ENCODE results near the gene APBA2.
A peak's percentile ranks its signal among the peaks of the same experiment; 100 is the strongest.
"Not testable (repeated sequence)": the region's sequence is repeated elsewhere in the genome, so short reads cannot be mapped to it uniquely, and the experiment has no call there.

The APBA2 gene

DNA sequence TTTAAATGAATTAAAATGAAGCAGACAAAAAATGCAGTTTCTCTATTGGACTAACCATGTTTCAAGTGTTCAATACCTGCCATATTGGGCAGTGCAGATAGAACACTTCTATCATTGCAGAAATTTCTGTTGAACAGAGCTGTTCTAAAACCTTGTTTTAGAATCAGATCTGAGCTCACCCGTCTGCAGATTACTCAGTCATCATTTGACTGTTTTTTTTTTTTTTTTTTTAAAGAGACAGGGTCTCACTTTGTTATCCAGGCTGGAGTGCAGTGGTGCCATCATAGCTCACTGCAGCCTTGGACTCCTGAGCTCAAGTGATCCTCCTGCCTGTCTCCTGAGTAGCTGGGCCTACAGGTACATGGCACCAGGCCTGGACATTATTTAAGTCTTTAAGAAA lies 128.7 kb downstream of the APBA2 start:
- DNase-seq = no peak

DNA sequence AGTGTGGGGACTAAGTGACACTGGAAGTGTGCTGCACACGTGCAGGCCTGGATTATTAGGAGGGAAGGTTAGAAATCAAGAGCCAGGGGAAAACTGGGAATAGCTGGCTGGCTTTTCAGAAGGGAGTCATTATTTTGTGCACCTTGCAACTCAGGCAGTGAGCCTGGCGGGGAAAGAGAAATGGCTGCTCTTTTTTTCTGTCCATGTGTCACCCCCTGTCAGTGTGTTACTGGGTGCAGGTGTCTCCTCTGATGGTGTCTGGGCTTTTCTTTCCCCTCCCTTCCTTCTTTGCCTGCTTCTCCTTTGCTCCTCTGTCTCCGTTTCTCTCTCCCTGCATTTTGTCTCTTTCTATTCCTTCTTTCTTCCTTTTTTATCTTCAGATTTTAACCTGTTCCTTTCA lies 130.7 kb downstream of the APBA2 start:
- no peak for DNase-seq

- no peak for DNase-seq
These were observed 132.5 kb downstream of the APBA2 start for GRCh38 chr15:29018120-29018805.

DNA sequence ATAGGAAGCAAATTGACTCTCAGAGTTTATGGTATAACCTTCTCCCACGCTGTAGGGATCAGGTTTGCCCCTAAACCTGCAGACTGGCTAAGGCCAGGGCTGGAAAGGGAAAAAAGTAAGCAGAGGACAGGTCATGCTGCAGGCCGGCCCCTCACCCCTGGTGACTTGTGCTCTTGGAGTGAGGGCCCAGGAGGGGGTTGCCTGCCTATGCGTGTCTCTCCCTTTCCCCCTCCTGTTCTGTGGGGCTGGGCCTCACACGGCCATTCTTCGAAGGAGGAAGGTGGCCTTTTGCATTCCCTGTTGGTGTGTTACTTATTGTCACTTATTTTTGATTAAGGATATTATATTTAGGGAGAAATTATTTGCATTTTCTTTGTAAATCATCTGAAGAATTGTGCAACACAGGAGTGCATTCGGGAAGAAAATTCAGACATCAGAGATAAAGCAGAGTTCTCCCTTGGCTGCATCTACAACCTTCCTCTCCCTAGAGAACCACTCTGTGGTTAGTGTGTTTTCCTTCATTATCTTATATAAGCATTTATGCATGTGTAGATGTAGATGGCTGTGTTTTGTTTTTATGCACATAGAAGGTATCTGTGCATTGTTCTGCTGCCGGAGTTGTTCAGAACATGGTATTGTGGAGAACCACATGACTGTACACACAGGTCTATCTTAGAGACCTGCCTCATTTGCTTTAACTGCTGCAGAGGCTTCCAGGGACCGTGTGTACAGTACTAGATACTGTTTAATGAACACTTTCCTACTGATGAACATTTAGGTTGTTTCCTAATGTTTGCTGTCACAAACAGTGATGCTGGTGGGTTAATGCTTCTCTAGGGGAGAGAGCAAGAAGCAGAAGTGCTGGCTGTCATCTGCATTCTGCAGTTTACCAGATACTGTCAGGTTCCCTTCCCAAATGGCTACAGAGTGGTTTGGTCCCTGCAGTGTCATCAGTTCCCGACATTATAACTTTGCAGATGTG lies 133.5 kb downstream of the APBA2 start:
- no peak for DNase-seq

DNA sequence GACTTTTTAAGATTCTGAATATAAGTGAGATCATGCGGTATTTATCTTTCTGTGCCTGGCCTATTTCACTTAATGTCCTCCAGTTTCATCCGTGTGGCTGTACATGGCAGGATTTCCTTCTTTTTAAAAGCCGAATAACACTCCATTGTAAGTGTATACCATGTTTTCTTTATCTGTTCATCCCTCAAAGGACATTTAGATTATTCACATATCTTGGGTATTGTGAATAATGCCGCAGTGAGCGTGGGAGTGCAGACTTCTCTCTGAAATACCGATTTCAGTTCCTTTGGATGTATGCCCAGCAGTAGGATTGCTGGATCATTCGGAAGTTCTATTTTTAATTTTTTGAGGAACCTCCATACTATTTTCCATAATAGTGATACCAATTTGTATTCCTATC lies 136.1 kb downstream of the APBA2 start:
- DNase-seq = no peak

DNA sequence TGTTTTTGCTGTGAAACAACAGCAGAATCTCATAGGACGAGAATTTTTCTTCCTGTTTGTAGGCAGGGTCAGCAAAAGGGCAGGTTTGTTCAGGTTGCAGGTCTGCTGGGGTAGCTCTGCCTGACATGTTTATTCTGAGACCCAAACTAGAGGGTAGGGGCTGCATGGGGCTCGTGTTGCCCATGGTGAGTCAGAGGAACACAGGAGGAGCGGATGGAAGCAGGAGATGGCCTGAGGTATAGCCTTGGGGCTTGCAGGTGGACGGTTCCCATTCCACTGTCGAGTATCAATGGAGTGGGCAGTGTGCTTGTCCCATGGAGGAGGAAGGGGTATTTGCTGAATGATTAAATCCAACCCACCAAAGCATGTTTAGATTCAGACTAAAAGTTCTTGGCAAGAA lies 138.9 kb downstream of the APBA2 start:
- DNase-seq = no peak

GRCh38 chr15:29025411-29025810 lies 139.6 kb downstream of the APBA2 start:
- DNase-seq = not testable (repeated sequence)

GRCh38 chr15:29028158-29028557 lies 142.4 kb downstream of the APBA2 start:
- DNase-seq = not testable (repeated sequence)

DNA sequence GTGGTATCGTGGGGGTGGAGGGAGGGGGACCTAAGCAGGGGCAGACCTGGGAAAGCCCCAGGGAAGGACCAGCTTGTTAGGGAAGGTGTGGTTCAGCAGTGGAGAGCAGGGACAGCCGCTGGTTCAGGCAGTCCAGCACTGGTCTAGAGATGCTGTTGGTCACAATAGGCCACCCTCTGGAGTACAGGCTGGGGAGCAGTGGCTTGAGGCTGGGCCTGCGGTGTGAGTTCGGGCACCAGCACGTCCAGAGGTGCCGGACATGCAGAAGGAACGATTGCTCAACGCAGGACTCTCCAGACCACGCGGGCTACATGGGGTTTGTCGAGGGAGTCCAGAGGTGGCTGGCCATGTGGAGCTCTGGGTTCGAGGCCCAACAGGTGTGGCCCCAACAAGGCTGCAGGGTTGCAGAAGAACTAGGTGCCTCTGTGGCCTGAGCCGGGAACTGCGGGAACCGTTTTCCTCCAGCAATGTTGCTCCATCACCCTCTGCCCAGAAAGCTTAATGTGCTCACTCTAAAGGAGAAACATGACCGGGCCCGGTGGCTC lies 143.9 kb downstream of the APBA2 start:
- DNase-seq = no peak

- no peak for DNase-seq
These were observed 145.9 kb downstream of the APBA2 start for GRCh38 chr15:29031502-29032228.

DNA sequence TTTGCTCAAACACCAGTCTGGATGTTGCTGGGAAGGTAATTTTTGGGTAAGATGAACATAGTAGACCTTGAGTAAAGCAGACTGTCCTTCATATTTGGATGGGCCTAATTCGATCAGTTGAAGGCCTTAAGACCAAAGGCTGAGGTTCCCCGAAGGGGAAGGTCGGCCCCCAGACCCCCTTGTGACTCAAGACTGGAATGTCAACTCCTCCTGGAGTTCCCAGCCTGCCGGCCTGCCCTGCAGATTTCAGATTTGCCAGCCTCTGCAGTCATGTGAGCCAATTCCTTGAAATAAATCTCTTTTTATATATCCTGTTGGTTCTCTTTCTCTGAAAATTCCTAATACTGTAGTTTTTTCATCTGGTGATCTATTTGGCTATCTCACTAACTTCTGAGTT lies 146.5 kb downstream of the APBA2 start:
- no peak for DNase-seq

GRCh38 chr15:29032751-29033150 lies 147.0 kb downstream of the APBA2 start:
- DNase-seq = no peak

- DNase-seq = no peak
These were observed 148.4 kb downstream of the APBA2 start for GRCh38 chr15:29034151-29034550.

DNA sequence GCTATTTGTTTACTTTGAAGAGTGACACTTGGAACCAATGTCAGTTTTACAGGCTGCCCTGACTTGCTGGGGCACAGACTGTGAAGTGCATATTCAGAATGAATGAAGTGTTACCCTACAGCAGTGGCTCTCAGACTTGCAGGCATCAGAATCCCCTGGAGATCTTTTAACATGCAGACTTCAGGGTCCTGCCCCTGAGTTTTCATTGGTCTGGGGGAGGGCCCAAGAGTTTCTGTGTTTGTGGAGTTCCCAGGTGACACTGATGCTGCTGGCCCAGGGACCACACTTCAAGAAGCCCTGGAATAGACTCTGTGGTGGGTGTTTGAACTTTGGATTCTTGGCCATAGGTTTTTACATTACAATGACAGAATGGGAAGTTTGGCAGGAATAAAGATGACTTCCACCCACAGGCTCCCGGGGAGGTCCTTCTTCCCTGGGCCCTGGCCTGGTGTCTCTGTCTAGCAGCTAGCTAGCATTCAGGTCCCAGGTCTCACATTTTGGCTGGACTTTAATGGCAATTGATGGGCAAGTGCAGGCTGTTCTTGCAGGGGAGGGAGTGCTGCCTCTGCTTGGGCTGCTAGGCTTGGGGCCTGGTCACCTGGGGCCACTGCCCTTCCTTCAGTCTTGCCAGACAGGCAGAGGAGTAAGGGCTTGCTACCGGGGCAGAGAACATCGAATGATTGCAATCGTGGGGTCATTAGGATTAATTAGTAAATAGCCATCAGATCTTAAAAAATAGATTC lies 149.0 kb downstream of the APBA2 start:
- DNase-seq = no peak

DNA sequence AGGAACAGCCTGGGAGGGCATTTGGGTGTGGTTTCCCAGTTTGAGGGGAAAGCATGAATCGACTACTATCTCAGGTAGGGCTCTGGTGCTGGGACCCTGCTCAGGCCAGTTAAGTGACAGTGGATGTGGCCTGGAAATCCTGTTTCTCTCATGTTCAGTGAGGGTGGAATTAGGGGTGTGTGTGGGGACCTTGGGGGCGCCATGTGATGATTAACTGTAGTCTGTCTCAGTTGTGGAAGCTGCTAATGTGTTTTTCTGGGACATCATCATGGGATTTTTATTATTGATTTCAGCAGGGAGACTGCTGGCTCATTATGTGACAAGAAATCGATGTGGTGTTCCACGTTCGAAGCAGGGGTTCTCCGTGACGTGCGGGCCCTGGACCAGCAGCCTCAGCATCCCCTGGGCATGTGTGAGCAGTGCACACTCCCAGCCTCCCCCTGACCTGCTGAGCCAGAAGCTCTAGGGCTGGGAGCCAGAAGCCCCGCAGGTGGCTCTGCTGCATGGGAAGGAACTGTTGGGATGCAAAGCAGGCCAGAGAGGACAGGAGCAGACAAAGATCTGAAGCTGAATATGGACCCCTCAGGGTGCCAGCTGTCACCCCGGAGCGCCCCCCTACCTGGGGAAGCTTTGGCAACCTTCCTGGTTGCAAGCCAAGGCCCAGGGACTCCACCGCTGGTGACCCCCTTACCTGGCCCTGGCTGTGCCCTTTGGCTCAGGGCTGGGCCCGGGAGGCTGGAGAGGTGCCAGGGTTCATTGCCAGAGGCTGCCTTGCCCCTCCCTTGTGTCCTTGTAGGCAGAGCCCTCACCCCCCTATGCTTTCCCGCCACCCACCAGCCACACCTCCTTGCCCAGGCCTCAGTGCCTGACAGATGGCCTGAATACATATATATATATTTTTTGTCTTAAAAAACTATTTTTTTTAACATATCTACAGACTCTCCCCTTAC lies 149.8 kb downstream of the APBA2 start:
- DNase-seq = no peak

DNA sequence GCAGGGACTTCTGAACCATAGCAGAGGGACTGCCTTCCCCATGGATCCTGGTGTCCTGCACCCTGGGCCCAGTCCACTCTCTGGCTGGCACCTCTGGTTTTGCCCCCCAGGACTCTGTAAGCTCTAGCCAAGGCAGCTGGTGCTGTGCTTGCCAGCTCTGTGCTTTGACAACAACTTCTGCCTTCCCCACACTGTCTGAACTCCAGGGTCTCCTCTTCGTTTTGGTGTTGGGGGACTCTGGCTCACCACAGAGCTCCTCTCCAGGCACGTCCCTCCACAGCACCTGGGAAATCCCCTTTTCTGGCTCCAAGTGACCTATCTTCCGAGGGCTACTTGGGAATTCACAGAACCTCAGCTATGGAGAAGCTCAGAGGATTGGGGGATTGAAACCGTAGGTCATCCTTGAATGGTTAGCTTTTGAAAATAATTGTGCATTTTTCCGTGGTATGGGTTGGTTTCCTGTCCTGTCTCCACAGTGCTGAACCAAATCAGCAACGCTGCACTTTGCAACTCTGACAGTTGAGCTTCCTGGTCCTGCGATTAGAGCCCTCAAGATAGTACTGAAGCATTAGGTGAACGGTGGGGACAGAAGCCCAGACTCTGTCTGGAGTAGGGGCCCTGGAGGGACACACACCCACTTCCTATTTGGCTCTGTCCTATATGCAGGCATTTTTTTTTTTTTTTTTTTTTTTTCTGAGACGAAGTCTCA lies 152.4 kb downstream of the APBA2 start:
- no peak for DNase-seq

GRCh38 chr15:29039466-29040369 lies 153.9 kb downstream of the APBA2 start:
- DNase-seq = no peak

- DNase-seq = peak; percentile 88
These were observed 154.6 kb downstream of the APBA2 start for GRCh38 chr15:29040370-29040751.

DNA sequence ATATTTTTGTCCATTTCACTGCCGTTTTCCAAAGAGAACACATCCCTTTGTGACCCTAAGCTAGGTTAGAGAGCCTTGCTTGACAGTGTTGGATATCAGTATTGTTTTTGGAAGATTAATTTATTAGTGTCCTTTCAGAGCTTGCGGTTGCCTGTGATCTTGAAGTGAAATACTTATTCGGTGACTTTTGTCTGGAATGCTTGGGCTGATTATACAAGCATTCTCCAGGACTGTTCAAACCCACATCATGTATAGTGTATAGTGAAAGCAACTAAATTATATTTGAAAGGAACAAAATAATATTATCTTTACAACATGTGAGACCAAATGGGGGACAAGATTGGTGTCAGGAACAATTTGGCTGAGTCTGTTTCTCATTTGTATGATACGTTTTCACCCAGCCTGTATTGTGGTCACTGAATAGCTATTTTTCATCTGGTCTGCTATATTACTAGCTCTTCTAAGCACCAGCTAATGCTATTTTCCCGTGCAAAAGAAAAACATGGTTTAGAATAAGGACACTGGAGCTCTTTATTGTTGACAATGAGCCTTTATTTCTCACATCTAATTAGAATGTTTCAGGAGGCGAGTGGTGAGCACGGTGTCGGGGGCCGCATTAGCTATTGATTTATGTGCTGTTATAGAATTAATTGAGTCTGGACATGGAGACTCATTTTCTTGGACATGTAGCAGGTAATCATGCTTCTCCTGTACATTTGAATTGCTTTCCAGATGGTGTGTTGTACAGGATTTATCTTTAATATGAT lies 158.1 kb downstream of the APBA2 start:
- no peak for DNase-seq

Data from left hindlimb (tissue), 1 donor.